ENCODE data around the gene GBA2.

GRCh38 chr9:35740243-35740642, 8.8 kb downstream of the GBA2 start:
- no peak for TF ChIP-seq CTCF (IDR thresholded peaks at IDR 0.05)
- no peak for TF ChIP-seq EP300 (IDR thresholded peaks at IDR 0.05)

Data from suprapubic skin (tissue), 3 donors.